Stomach (tissue), 9 donors: Measurements from ENCODE around the gene SSMEM1. TPM values are rescaled to one million over a fixed set of nuclear protein-coding genes. Genes with fewer than 3 reads are reported as not detected.
"Not testable (repeated sequence)": the region's sequence is repeated elsewhere in the genome, so short reads cannot be mapped to it uniquely, and the experiment has no call there.

Source experiments
- DNase-seq, 2 donors: peaks; one replicate each; pipeline versions ENCODE4 v3.0.0 to v3.0.0-alpha.2; 2013 to 2019
- H3K27ac ChIP-seq, 5 donors: fragments of 200-600 bp in 4 of 5; sonication (generic) in 4 of 5; one replicate each; pipeline ENCODE4 v1.5.1; 2013 to 2019; ENCODE audit warnings: mild to moderate bottlenecking in 1 of 5, moderate library complexity in 1 of 5
- H3K27me3 ChIP-seq, 3 donors: fragments of 200-600 bp; sonication (generic); one replicate each; pipeline ENCODE4 v1.5.1; 2017 to 2019; ENCODE audit warnings: mixed run types in 1 of 3
- H3K36me3 ChIP-seq, 4 donors: fragments of 200-600 bp; sonication (generic); 1 replicate in 3 of 4; 2 replicates in 1 of 4; pipeline ENCODE4 v1.5.1; 2016 to 2019
- H3K4me1 ChIP-seq, 4 donors: fragments of 200-600 bp; sonication (generic); one replicate each; pipeline ENCODE4 v1.5.1; 2016 to 2019
- H3K4me3 ChIP-seq, 4 donors: fragments of 200-600 bp; sonication (generic) in 3 of 4; one replicate each; pipeline ENCODE4 v1.5.1; 2016 to 2019; ENCODE audit warnings: mild to moderate bottlenecking in 1 of 4
- H3K9me3 ChIP-seq, 4 donors: fragments of 200-600 bp; sonication (generic); one replicate each; pipeline ENCODE4 v1.5.1; 2016 to 2019
- CTCF ChIP-seq, 7 experiments: fragments of 450-650 bp in 4 of 7; fragments of 200-600 bp in 3 of 7; sonication (generic) in 3 of 7; IDR thresholded peaks; one replicate each; pipeline ENCODE4 v1.5.1; 2016 to 2019; ENCODE audit warnings: antibody characterized with exemption in 7 of 7, control low read depth in 2 of 7, mild to moderate bottlenecking in 1 of 7
- EP300 ChIP-seq: sonication (generic); formaldehyde crosslinking; IDR thresholded peaks from one replicate; pipeline ENCODE4 v1.6.1; 2017; ENCODE audit warnings: antibody characterized with exemption
- POLR2A ChIP-seq, 4 donors: fragments of 450-650 bp; IDR thresholded peaks; one replicate each; pipeline ENCODE4 v1.6.1; 2016; ENCODE audit warnings: antibody characterized with exemption in 4 of 4, control low read depth in 2 of 4, mild to moderate bottlenecking in 1 of 4, moderate library complexity in 1 of 4
- POLR2AphosphoS5 ChIP-seq, 3 donors: sonication (generic); formaldehyde crosslinking; IDR thresholded peaks; one replicate each; pipeline ENCODE4 v1.6.1; 2016; ENCODE audit warnings: antibody characterized with exemption in 3 of 3
- WGBS, 5 donors: extraction: QIAGEN DNeasy Blood & Tissue Kit in 3 of 5; methylation state at CpG; one replicate each; pipeline versions ENCODE4 v1.1.5 to v1.1.7; 2013 to 2018; 5-methylcytosine and 5-hydroxymethylcytosine counted together
- intact Hi-C: fragments of 100-400 bp; cut with DNase I; formaldehyde crosslinking; loops from one replicate; pipeline ENCODE4 v1.15.1; 2023; ENCODE audit warnings: low total_unique reads
- polyA plus RNA-seq, 3 donors: library from polyadenylated mRNA; stranded (reverse); fragments of 200-250 nt; gene quantifications; one replicate each; pipeline ENCODE4 v1.2.3, GENCODE V29; 2013
- total RNA-seq, 5 donors: library from RNA; depleted of rRNA; stranded (reverse); fragments of >200 nt; gene quantifications; one replicate each; pipeline versions ENCODE4 v1.1.0 to v1.2.3, GENCODE V29; 2014 to 2016
- donor health status: healthy with polysubstance abuse.
- donor health status: Bipolar disorder and iron deficiency.
- donor health status: healthy.

SSMEM1 gene
- total and polyA plus RNA-seq, 8 donors: not detected

- 75 to 85% (median 77%) methylated on average over 2 of the region's 2 CpGs for WGBS, 5 donors
- no peak overlapping the region for H3K4me3 ChIP-seq
- peaks cover 10 to 70% (median 67%) of the 10 kb centered on the region in 4 donors for H3K36me3 ChIP-seq
- H3K27me3 ChIP-seq: no peaks in the 10 kb centered on the region
- no peaks in the 10 kb centered on the region for H3K4me1 ChIP-seq
- no peaks in the 10 kb centered on the region for H3K9me3 ChIP-seq
- no peak for DNase-seq
- H3K27ac ChIP-seq: no peak overlapping the region
- intact Hi-C loops: no loop called here
- TF ChIP-seq EP300 (no peak), POLR2A (IDR thresholded peaks at IDR 0.05) (no peak)
Measured at GRCh38 chr7:130182990-130183389, 24.7 kb upstream of the SSMEM1 start.

DNA sequence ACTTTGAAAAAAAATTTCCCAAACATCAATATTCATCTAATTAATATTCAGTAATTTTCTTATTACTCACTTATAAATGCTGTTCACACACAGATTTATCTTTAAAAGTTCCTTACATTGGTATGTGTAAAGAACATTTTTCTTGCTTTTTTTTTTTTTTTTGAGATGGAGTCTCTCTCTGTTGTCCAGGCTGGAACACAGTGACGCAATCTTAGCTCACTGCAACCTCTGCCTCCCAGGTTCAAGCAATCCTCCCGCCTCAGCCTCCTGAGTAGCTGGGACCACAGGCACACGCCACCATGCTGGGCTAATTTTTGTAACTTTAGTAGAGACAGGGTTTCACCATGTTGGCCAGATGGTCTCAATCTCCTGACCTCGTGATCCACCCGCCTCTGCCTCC lies 23.3 kb upstream of the SSMEM1 start:
- H3K27me3 ChIP-seq, H3K4me1 ChIP-seq, H3K9me3 ChIP-seq, H3K27ac ChIP-seq, H3K4me3 ChIP-seq, intact Hi-C loops, DNase-seq: not testable (repeated sequence)
- WGBS, 5 donors: 80 to 100% (median 97%) methylated on average over 5 of the region's 5 CpGs
- peaks cover 10 to 62% (median 61%) of the 10 kb centered on the region in 4 donors for H3K36me3 ChIP-seq

GRCh38 chr7:130187360-130187759 lies 20.3 kb upstream of the SSMEM1 start:
- TF ChIP-seq CTCF (IDR thresholded peaks at IDR 0.05): no peak
- TF ChIP-seq EP300: no peak
- TF ChIP-seq POLR2AphosphoS5 (IDR thresholded peaks at IDR 0.05): no peak
- no peak for TF ChIP-seq POLR2A (IDR thresholded peaks at IDR 0.05)
- H3K4me3 ChIP-seq: no peak overlapping the region
- intact Hi-C loops: no loop called here

DNA sequence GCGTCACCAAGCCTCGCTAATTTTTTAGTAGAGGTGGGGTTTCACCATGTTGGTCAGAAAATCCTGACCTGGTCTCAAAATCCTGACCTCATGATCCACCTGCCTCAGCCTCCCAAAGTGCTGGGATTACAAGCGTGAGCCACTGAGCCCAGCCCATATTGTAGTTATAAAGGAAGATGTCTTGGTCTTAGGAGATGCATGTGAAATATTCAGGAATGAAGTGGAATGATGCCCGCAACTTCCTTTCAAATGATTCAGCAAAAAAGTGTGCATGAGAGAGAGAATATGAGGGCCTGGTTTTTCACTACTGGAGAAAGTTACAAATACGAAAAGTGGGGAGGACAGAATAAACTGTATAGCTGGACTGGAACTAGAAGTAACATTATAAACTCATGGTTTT lies 18.3 kb upstream of the SSMEM1 start:
- Histone ChIP-seq H3K9me3 (no peaks in the 10 kb centered on the region), H3K27ac (no peak overlapping the region), H3K27me3 (no peaks in the 10 kb centered on the region), H3K36me3 (peaks cover 0 to 65% (median 61%) of the 10 kb centered on the region in 4 donors), H3K4me3 (no peak overlapping the region), H3K4me1 (no peaks in the 10 kb centered on the region)
- intact Hi-C loops: no loop called here
- no peak for DNase-seq
- 86 to 96% (median 96%) methylated on average over 5 of the region's 5 CpGs for WGBS, 5 donors
- TF ChIP-seq EP300 (no peak), CTCF (IDR thresholded peaks at IDR 0.05) (no peak), POLR2AphosphoS5 (IDR thresholded peaks at IDR 0.05) (no peak), POLR2A (IDR thresholded peaks at IDR 0.05) (no peak)

More at GRCh38 chr7:130187360-130187759, 20.3 kb upstream of the SSMEM1 start:
- Histone ChIP-seq H3K4me1 (no peaks in the 10 kb centered on the region), H3K27ac (no peak overlapping the region), H3K9me3 (no peaks in the 10 kb centered on the region), H3K27me3 (no peaks in the 10 kb centered on the region), H3K36me3 (peaks cover 0 to 62% (median 60%) of the 10 kb centered on the region in 4 donors)
- 84 to 95% (median 91%) methylated on average over 2 of the region's 2 CpGs for WGBS, 5 donors
- DNase-seq: no peak

GRCh38 chr7:130191791-130192190 lies 15.9 kb upstream of the SSMEM1 start:
- no peak overlapping the region for H3K27ac ChIP-seq
- no peak overlapping the region for H3K4me3 ChIP-seq
- peaks cover 0 to 67% (median 58%) of the 10 kb centered on the region in 4 donors for H3K36me3 ChIP-seq
- no peaks in the 10 kb centered on the region for H3K27me3 ChIP-seq
- H3K9me3 ChIP-seq: no peaks in the 10 kb centered on the region
- intact Hi-C loops: no loop called here
- no peaks in the 10 kb centered on the region for H3K4me1 ChIP-seq
- TF ChIP-seq POLR2A (IDR thresholded peaks at IDR 0.05): no peak
- no peak for TF ChIP-seq POLR2AphosphoS5 (IDR thresholded peaks at IDR 0.05)
- TF ChIP-seq CTCF (IDR thresholded peaks at IDR 0.05): no peak
- no peak for TF ChIP-seq EP300
- WGBS, 5 donors: 94 to 99% (median 97%) methylated on average over 7 of the region's 7 CpGs
- no peak for DNase-seq
